CD4-positive, alpha-beta T cell (primary cell): ENCODE data around the gene FAM131B. TPM values are rescaled to one million over a fixed set of nuclear protein-coding genes. Genes with fewer than 3 reads are reported as not detected.

ENCODE experiments used
- ATAC-seq: fragments of 200-7000 bp; cut with Tn5 transposase; one replicate; pipeline ENCODE4 v1.10.0; 2022; ENCODE audit warnings: mild to moderate bottlenecking; ENCODE audit not compliant: poor library complexity
- CTCF ChIA-PET: fragments of 350-600 bp; sonication (Branson Sonifier 250); formaldehyde crosslinking; loops from one replicate; lab custom pipeline; 2021; ENCODE audit warnings: antibody characterized with exemption, inconsistent platforms; lab: Charles Lee
- POLR2A ChIA-PET: fragments of 350-600 bp; sonication (Branson Sonifier 250); formaldehyde crosslinking; loops from one replicate; lab custom pipeline; 2021; ENCODE audit warnings: antibody characterized with exemption, inconsistent platforms; lab: Charles Lee
- DNase-seq, 14 experiments: peaks; one replicate each; pipeline ENCODE4 v3.0.0-alpha.2; 2013 to 2020; ENCODE audit warnings: mixed read lengths in 2 of 14
- H3K27ac ChIP-seq, 2 donors: one replicate each; pipeline versions ENCODE4 v1.5.1 to v1.7.0; 2013; ENCODE audit warnings: low read length in 2 of 2, low read depth in 1 of 2, mild to moderate bottlenecking in 1 of 2
- H3K27me3 ChIP-seq, 2 experiments: 1 replicate in 1 of 2; 2 replicates in 1 of 2; pipeline versions ENCODE4 v1.6.1 to v1.7.0; 2013; ENCODE audit warnings: low read length in 2 of 2, control low read depth in 1 of 2, mild to moderate bottlenecking in 1 of 2, moderate library complexity in 1 of 2; ENCODE audit not compliant: insufficient read depth in 2 of 2, control insufficient read depth in 1 of 2
- H3K36me3 ChIP-seq: one replicate; pipeline ENCODE4 v1.6.1; 2013; ENCODE audit warnings: low read length, control low read depth; ENCODE audit not compliant: insufficient read depth
- H3K4me1 ChIP-seq: one replicate; pipeline ENCODE4 v1.6.1; 2013; ENCODE audit warnings: low read length, control low read depth; ENCODE audit not compliant: insufficient read depth
- H3K4me3 ChIP-seq: one replicate; pipeline ENCODE4 v1.5.1; 2013; ENCODE audit warnings: mild to moderate bottlenecking, low read length, moderate library complexity
- H3K9me3 ChIP-seq, 2 experiments: 1 replicate in 1 of 2; 2 replicates in 1 of 2; pipeline versions ENCODE4 v1.6.1 to v1.7.0; 2013; ENCODE audit warnings: low read length in 2 of 2, mild to moderate bottlenecking in 2 of 2, control low read depth in 1 of 2, moderate library complexity in 1 of 2; ENCODE audit not compliant: control insufficient read depth in 1 of 2, insufficient read depth in 1 of 2
- H3K27ac Mint-ChIP-seq: one replicate; pipeline ENCODE4 v1.8.0; 2020; ENCODE audit warnings: mixed read lengths
- H3K27me3 Mint-ChIP-seq: one replicate; pipeline ENCODE4 v1.8.0; 2021; ENCODE audit warnings: mixed read lengths
- H3K36me3 Mint-ChIP-seq: one replicate; pipeline ENCODE4 v1.8.0; 2021; ENCODE audit warnings: low read depth, mixed read lengths
- H3K4me1 Mint-ChIP-seq: one replicate; pipeline ENCODE4 v1.8.0; 2021; ENCODE audit warnings: low read depth, mixed read lengths
- H3K4me3 Mint-ChIP-seq: one replicate; pipeline ENCODE4 v1.8.0; 2020; ENCODE audit warnings: mild to moderate bottlenecking, mixed read lengths
- H3K9me3 Mint-ChIP-seq: one replicate; pipeline ENCODE4 v1.8.0; 2020; ENCODE audit warnings: mixed read lengths
- intact Hi-C, 2 experiments: fragments of 100-400 bp; cut with DNase I in 1 of 2; cut with micrococcal nuclease in 1 of 2; formaldehyde crosslinking; loops; one replicate each; pipeline versions ENCODE4 v1.15.1 to v1.9.0; 2023 to 2025; cut with DNase I, micrococcal nuclease
- total RNA-seq, 174 experiments: library from RNA in 2 of 174; stranded (reverse) in 2 of 174; gene quantifications; one replicate each; pipeline ENCODE4 v1.2.3 and lab custom pipeline; 2021 to 2026
- TF ChIP-seq, protein P1 (sequence below): fragments of 200-600 bp; IDR thresholded peaks from one replicate; pipeline ENCODE4 v1.8.0; 2022; ENCODE audit warnings: antibody characterized with exemption, mild to moderate bottlenecking

The FAM131B gene
- total RNA-seq, 2 experiments from 2014 or later: 0.14 TPM; not detected in 1

DNA sequence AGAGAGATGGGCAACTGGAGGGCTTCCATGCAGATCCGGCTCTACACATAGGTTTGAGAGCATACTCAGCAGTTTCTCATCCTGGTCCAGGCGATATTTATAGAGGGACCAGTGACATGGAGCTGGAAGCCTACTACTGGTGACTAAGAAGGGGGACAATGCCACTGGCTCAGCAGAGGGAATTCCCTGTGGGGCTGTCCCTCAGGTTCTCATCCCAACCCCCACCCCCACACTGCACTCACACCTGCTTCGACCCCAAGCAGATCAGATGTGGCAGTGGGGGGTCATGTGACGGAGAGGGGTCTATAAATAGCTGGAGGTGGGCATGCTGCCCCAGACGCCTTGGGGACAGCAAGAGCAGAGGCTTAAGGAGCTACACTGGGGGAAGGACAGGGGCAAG is 46.7 kb downstream of the FAM131B start, which contains the start of gene CLCN1:
Gene CLCN1 (plus strand): TSS at position 336 of the 400 bp plus-strand sequence. CDS start 102 bp downstream, outside the sequence.
- Histone ChIP-seq H3K9me3 (peaks cover 0 to 3% of the 10 kb centered on the region in 2 experiments), H3K4me3 (no peak within 1 kb of the TSS), H3K27ac (no peak within 1 kb of the TSS), H3K27me3 (no peaks in the 10 kb centered on the region), H3K36me3 (no peaks in the 10 kb centered on the region), H3K4me1 (peaks cover 8% of the 10 kb centered on the region)
- H3K9me3 Mint-ChIP-seq: no peaks in the 10 kb centered on the region
- CTCF ChIA-PET: no interaction called here
- ATAC-seq (no peak), DNase-seq (no peak)
- no peaks in the 10 kb centered on the region for H3K36me3 Mint-ChIP-seq
- H3K4me1 Mint-ChIP-seq: peaks cover 13% of the 10 kb centered on the region
- no peak within 1 kb of the TSS for H3K27ac Mint-ChIP-seq
- intact Hi-C loops: no loop called here
- TF ChIP-seq, protein P1, sequence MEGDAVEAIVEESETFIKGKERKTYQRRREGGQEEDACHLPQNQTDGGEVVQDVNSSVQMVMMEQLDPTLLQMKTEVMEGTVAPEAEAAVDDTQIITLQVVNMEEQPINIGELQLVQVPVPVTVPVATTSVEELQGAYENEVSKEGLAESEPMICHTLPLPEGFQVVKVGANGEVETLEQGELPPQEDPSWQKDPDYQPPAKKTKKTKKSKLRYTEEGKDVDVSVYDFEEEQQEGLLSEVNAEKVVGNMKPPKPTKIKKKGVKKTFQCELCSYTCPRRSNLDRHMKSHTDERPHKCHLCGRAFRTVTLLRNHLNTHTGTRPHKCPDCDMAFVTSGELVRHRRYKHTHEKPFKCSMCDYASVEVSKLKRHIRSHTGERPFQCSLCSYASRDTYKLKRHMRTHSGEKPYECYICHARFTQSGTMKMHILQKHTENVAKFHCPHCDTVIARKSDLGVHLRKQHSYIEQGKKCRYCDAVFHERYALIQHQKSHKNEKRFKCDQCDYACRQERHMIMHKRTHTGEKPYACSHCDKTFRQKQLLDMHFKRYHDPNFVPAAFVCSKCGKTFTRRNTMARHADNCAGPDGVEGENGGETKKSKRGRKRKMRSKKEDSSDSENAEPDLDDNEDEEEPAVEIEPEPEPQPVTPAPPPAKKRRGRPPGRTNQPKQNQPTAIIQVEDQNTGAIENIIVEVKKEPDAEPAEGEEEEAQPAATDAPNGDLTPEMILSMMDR: no peak
- POLR2A ChIA-PET: no interaction called here
- no peaks in the 10 kb centered on the region for H3K27me3 Mint-ChIP-seq
- H3K4me3 Mint-ChIP-seq: no peak within 1 kb of the TSS

DNA sequence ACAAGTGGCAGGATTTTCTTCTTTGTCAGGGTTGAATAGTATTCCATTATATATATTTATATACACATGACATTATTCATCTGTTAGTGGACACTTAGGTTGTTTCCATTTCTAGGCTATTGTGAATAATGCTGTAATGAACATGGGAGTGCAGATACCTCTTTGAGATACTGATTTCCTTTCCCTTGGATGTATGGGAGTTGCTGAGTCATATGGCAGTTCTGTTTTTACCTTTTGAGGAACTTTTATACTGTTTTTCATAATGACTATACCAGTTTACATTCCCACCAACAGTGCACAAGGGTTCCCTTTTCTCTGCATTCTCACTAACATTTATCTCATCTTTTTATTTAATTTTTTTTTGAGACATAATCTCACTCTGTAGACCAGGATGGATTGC is 48.4 kb downstream of the FAM131B start:
- Histone ChIP-seq H3K27ac (no peak overlapping the region), H3K4me3 (no peak overlapping the region), H3K9me3 (peaks cover 0 to 7% of the 10 kb centered on the region in 2 experiments), H3K4me1 (peaks cover 16% of the 10 kb centered on the region), H3K36me3 (no peaks in the 10 kb centered on the region), H3K27me3 (no peaks in the 10 kb centered on the region)
- Mint-ChIP-seq H3K27ac (no peak overlapping the region), H3K4me3 (no peak overlapping the region), H3K27me3 (no peaks in the 10 kb centered on the region), H3K9me3 (no peaks in the 10 kb centered on the region), H3K4me1 (peaks cover 26% of the 10 kb centered on the region), H3K36me3 (no peaks in the 10 kb centered on the region)
- POLR2A ChIA-PET: no interaction called here
- ATAC-seq (no peak), DNase-seq (no peak)
- TF ChIP-seq, protein P1: no peak
- CTCF ChIA-PET: no interaction called here
- intact Hi-C loops: no loop called here

DNA sequence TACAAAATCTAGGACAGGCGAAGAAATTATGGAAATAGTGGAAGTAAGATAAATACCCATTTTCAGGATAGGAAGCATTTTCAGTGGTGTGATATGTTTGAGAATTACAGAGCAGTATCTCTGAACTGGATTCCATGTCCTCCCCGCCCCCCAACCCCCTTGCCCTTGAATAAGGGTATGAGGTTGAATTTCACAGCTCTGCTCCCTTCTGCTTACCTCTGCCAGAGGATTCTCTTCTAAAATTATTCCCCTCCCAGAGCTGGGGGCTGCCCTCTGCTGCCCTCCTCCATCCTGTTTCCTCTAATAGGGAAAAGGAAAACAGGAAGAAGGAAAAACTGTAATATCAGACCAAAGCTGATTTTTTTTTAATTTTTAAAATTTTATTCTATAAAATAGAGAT is 53.9 kb downstream of the FAM131B start:
- no peaks in the 10 kb centered on the region for H3K27me3 Mint-ChIP-seq
- POLR2A ChIA-PET: interaction anchor here (0.6 to 1.6 kb wide), 4 partner anchors 21 to 67 kb away, joined by 3 to 8 read pairs (median 4); partner anchors contain the start of gene CASP2
- ATAC-seq (no peak), DNase-seq (no peak)
- no peaks in the 10 kb centered on the region for H3K27me3 ChIP-seq
- H3K36me3 Mint-ChIP-seq: peaks cover 48% of the 10 kb centered on the region
- TF ChIP-seq, protein P1: no peak
- H3K36me3 ChIP-seq: peaks cover 43% of the 10 kb centered on the region
- H3K9me3 Mint-ChIP-seq: no peaks in the 10 kb centered on the region
- CTCF ChIA-PET: interaction anchor here (0.9 to 3.1 kb wide), 2 partner anchors 37 to 68 kb away, joined by 3 to 17 read pairs; no protein-coding TSS in a partner anchor
- H3K4me3 Mint-ChIP-seq: no peak overlapping the region
- peaks cover 37% of the 10 kb centered on the region for H3K4me1 Mint-ChIP-seq
- H3K4me1 ChIP-seq: peaks cover 27% of the 10 kb centered on the region
- peaks cover 0 to 7% of the 10 kb centered on the region in 2 experiments for H3K9me3 ChIP-seq
- H3K4me3 ChIP-seq: no peak overlapping the region
- peak overlapping the region; percentile 6 for H3K27ac Mint-ChIP-seq
- H3K27ac ChIP-seq: no peak overlapping the region
- intact Hi-C loops: loop anchor here (5.0 to 10.0 kb wide), 3 partner anchors 69 to 304 kb away; partner anchors contain the start of gene EPHA1 (in 1 of the 2)
